HepG2 (cell line): Measurements from ENCODE around the gene POM121. TPM values are rescaled to one million over a fixed set of nuclear protein-coding genes. Genes with fewer than 3 reads are reported as not detected.
A peak's percentile ranks its signal among the peaks of the same experiment; 100 is the strongest.

Source experiments
- ARHGAP35 ChIP-seq: sonication (generic); formaldehyde crosslinking; IDR thresholded peaks from 2 replicates; pipeline ENCODE4 v1.9.0; 2022; ENCODE audit warnings: mild to moderate bottlenecking, inconsistent platforms, moderate library complexity, missing genetic modification reagents, borderline replicate concordance
- BCL6 ChIP-seq: IDR thresholded peaks from 2 replicates; pipeline ENCODE4 v1.6.1; 2016; ENCODE audit warnings: missing genetic modification reagents, missing compliant biosample characterization
- EZH2 ChIP-seq: conservative IDR thresholded peaks from 2 replicates; pipeline ENCODE4 v1.6.1; 2012; ENCODE audit warnings: mild to moderate bottlenecking, low read depth, low read length, moderate library complexity
- FOSL2 ChIP-seq: sonication (generic); formaldehyde crosslinking; IDR thresholded peaks from 2 replicates; pipeline ENCODE4 v1.4.0; 2020; ENCODE audit warnings: missing genetic modification reagents
- HOXA3 ChIP-seq: sonication (generic); formaldehyde crosslinking; IDR thresholded peaks from 2 replicates; pipeline ENCODE4 v1.5.0; 2020; ENCODE audit warnings: missing genetic modification reagents
- HOXD1 ChIP-seq: sonication (generic); formaldehyde crosslinking; IDR thresholded peaks from 2 replicates; pipeline ENCODE4 v1.5.0; 2020; ENCODE audit warnings: missing genetic modification reagents
- NFKB2 ChIP-seq: sonication (generic); formaldehyde crosslinking; IDR thresholded peaks from 2 replicates; pipeline ENCODE4 v1.4.0; 2020; ENCODE audit warnings: missing genetic modification reagents, borderline replicate concordance
- PHF21A ChIP-seq: sonication (generic); formaldehyde crosslinking; IDR thresholded peaks from 2 replicates; pipeline ENCODE4 v1.5.0; 2020; ENCODE audit warnings: mild to moderate bottlenecking, missing genetic modification reagents
- RNF2 ChIP-seq: fragments of 450-650 bp; conservative IDR thresholded peaks from 2 replicates; pipeline ENCODE4 v1.6.1; 2016; ENCODE audit warnings: low read depth
- SMAD1 ChIP-seq: sonication (generic); formaldehyde crosslinking; IDR thresholded peaks from 2 replicates; pipeline ENCODE4 v1.4.0; 2020; ENCODE audit warnings: missing genetic modification reagents, low read depth, mild to moderate bottlenecking, borderline replicate concordance
- ZNF10 ChIP-seq: sonication (generic); formaldehyde crosslinking; IDR thresholded peaks from 2 replicates; pipeline ENCODE4 v1.4.0; 2020; ENCODE audit warnings: mild to moderate bottlenecking, low read depth, missing genetic modification reagents, borderline replicate concordance
- ZNF17 ChIP-seq: sonication (generic); formaldehyde crosslinking; IDR thresholded peaks from 2 replicates; pipeline ENCODE4 v1.5.0; 2020; ENCODE audit warnings: mild to moderate bottlenecking, missing genetic modification reagents
- ZNF317 ChIP-seq: sonication (generic); formaldehyde crosslinking; IDR thresholded peaks from 2 replicates; pipeline ENCODE4 v1.5.0; 2020; ENCODE audit warnings: mild to moderate bottlenecking, missing genetic modification reagents
- ZNF326 ChIP-seq: sonication (generic); formaldehyde crosslinking; IDR thresholded peaks from 2 replicates; pipeline ENCODE4 v1.4.0; 2020; ENCODE audit warnings: missing genetic modification reagents, borderline replicate concordance
- ZNF34 ChIP-seq: sonication (generic); formaldehyde crosslinking; IDR thresholded peaks from 2 replicates; pipeline ENCODE4 v1.4.0; 2020; ENCODE audit warnings: mild to moderate bottlenecking, missing genetic modification reagents, borderline replicate concordance
- ZNF350 ChIP-seq: sonication (generic); formaldehyde crosslinking; IDR thresholded peaks from 2 replicates; pipeline ENCODE4 v1.4.0; 2020; ENCODE audit warnings: mild to moderate bottlenecking, low read depth, missing genetic modification reagents, borderline replicate concordance
- ZNF570 ChIP-seq: sonication (generic); formaldehyde crosslinking; IDR thresholded peaks from 2 replicates; pipeline ENCODE4 v1.4.0; 2020; ENCODE audit warnings: mild to moderate bottlenecking, missing genetic modification reagents, borderline replicate concordance
- ZNF670 ChIP-seq: sonication (generic); formaldehyde crosslinking; IDR thresholded peaks from 2 replicates; pipeline ENCODE4 v1.8.0; 2022; ENCODE audit warnings: mild to moderate bottlenecking, missing genetic modification reagents, borderline replicate concordance
- ZNF703 ChIP-seq: sonication (generic); formaldehyde crosslinking; IDR thresholded peaks from 2 replicates; pipeline ENCODE4 v1.5.1; 2020; ENCODE audit warnings: missing genetic modification reagents, mild to moderate bottlenecking, moderate library complexity, borderline replicate concordance
- ZNF766 ChIP-seq: sonication (generic); formaldehyde crosslinking; IDR thresholded peaks from 2 replicates; pipeline ENCODE4 v1.5.0; 2020; ENCODE audit warnings: missing genetic modification reagents, borderline replicate concordance
- ZNF777 ChIP-seq: sonication (generic); formaldehyde crosslinking; IDR thresholded peaks from 2 replicates; pipeline ENCODE4 v1.4.0; 2020; ENCODE audit warnings: missing genetic modification reagents
- polyA plus RNA-seq, 8 experiments: library from polyadenylated mRNA; depleted of rRNA in 3 of 8; stranded (reverse) in 7 of 8; unstranded in 1 of 8; fragments of >200 nt; fragmentation: Illumina TruSeq in 4 of 8; extraction: Trizol in 4 of 8; gene quantifications; 2 replicates each; pipeline versions ENCODE4 v1.2.1 to v1.2.3, GENCODE V29; 2011 to 2016; ENCODE audit warnings: low read depth in 4 of 8, missing spikeins in 1 of 8, mixed read lengths in 1 of 8; ENCODE audit not compliant: insufficient read depth in 1 of 8
- total RNA-seq, 5 experiments: library from RNA; depleted of rRNA; stranded (reverse); fragments of >200 nt; fragmentation: Illumina TruSeq; extraction: Trizol; gene quantifications; 2 replicates each; pipeline ENCODE4 v1.2.3, GENCODE V29; 2016; ENCODE audit warnings: low read depth in 1 of 5
- TF ChIP-seq, protein P1 (sequence below): sonication (generic); formaldehyde crosslinking; IDR thresholded peaks from 2 replicates; pipeline ENCODE4 v1.4.0; 2020; ENCODE audit warnings: low read depth, missing genetic modification reagents
- TF ChIP-seq, protein P2 (sequence below): sonication (generic); formaldehyde crosslinking; IDR thresholded peaks from 2 replicates; pipeline ENCODE4 v1.4.0; 2020; ENCODE audit warnings: missing genetic modification reagents
- TF ChIP-seq, protein P3 (sequence below): IDR thresholded peaks from 2 replicates; pipeline ENCODE4 v1.6.1; 2016; ENCODE audit warnings: mild to moderate bottlenecking

Gene POM121
- total and polyA plus RNA-seq, 2 of the 13 experiments (the other 11 are each of a cell fraction or from before 2014, with no cell fraction given), result 8.4 to 10.3 TPM

DNA sequence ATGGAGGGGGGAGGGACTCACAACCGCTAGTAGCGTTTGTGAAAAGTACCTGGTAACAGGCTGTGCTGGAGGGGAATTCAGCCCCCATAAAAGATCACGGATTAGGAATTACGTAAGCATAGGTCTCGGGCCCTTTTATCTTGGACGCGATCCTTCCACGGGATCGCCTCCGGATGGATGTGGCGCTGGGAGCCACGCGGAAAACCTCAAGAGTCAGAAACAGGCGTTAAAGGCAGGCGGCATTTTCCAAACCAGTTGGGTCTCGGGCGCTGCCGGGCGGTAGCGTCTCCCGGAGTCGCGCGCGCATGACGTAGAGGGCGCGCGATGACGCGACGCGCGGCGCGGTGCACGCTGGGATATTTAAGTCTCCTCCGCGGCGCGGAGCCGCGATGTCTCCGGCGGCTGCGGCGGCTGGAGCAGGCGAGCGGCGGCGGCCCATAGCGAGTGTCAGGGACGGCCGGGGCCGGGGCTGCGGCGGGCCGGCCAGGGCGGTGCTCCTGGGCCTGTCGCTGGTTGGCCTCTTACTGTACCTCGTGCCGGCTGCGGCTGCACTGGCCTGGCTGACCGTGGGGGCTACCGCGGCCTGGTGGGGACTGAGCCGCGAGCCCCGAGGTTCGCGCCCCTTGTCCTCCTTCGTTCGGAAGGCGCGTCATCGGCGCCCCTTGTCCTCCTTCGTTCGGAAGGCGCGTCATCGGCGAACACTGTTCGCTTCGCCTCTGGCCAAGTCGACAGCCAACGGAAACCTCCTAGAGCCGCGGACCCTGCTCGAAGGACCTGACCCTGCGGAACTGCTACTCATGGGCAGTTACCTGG lies at the start of gene POM121 (continued):
- TF ChIP-seq ZNF350 (0 out of 2 replicates have a peak, but pooled peaks have one; percentile 38), EZH2 (no peak), HOXA3 (CRISPR knock-in tag) (peak; percentile 98), ZNF570 (CRISPR knock-in tag) (no peak), ZNF317 (CRISPR knock-in tag) (no peak), ZNF703 (CRISPR knock-in tag) (no peak), ARHGAP35 (CRISPR knock-in tag) (no peak), ZNF326 (no peak), NFKB2 (CRISPR knock-in tag) (peak; percentile 76; the same call in 1 of the 2 replicates), ZNF34 (CRISPR knock-in tag) (no peak), ZNF17 (CRISPR knock-in tag) (no peak), ZNF766 (no peak), HOXD1 (CRISPR knock-in tag) (peak; percentile 69; the same call in 1 of the 2 replicates), ZNF777 (no peak), PHF21A (CRISPR knock-in tag) (no peak), BCL6 (CRISPR knock-in tag) (peak; percentile 34; the same call in 1 of the 2 replicates), ZNF10 (CRISPR knock-in tag) (no peak), RNF2 (no peak), ZNF670 (CRISPR knock-in tag) (no peak), FOSL2 (CRISPR knock-in tag) (0 out of 2 replicates have a peak, but pooled peaks have one; percentile 28), SMAD1 (CRISPR knock-in tag) (no peak)
- TF ChIP-seq, protein P1, sequence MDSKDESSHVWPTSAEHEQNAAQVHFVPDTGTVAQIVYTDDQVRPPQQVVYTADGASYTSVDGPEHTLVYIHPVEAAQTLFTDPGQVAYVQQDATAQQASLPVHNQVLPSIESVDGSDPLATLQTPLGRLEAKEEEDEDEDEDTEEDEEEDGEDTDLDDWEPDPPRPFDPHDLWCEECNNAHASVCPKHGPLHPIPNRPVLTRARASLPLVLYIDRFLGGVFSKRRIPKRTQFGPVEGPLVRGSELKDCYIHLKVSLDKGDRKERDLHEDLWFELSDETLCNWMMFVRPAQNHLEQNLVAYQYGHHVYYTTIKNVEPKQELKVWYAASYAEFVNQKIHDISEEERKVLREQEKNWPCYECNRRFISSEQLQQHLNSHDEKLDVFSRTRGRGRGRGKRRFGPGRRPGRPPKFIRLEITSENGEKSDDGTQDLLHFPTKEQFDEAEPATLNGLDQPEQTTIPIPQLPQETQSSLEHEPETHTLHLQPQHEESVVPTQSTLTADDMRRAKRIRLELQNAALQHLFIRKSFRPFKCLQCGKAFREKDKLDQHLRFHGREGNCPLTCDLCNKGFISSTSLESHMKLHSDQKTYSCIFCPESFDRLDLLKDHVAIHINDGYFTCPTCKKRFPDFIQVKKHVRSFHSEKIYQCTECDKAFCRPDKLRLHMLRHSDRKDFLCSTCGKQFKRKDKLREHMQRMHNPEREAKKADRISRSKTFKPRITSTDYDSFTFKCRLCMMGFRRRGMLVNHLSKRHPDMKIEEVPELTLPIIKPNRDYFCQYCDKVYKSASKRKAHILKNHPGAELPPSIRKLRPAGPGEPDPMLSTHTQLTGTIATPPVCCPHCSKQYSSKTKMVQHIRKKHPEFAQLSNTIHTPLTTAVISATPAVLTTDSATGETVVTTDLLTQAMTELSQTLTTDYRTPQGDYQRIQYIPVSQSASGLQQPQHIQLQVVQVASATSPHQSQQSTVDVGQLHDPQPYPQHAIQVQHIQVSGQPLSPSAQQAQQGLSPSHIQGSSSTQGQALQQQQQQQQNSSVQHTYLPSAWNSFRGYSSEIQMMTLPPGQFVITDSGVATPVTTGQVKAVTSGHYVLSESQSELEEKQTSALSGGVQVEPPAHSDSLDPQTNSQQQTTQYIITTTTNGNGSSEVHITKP (CRISPR knock-in tag), result no peak
- TF ChIP-seq, protein P2, sequence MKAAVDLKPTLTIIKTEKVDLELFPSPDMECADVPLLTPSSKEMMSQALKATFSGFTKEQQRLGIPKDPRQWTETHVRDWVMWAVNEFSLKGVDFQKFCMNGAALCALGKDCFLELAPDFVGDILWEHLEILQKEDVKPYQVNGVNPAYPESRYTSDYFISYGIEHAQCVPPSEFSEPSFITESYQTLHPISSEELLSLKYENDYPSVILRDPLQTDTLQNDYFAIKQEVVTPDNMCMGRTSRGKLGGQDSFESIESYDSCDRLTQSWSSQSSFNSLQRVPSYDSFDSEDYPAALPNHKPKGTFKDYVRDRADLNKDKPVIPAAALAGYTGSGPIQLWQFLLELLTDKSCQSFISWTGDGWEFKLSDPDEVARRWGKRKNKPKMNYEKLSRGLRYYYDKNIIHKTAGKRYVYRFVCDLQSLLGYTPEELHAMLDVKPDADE (CRISPR knock-in tag), result no peak
- TF ChIP-seq, protein P3, sequence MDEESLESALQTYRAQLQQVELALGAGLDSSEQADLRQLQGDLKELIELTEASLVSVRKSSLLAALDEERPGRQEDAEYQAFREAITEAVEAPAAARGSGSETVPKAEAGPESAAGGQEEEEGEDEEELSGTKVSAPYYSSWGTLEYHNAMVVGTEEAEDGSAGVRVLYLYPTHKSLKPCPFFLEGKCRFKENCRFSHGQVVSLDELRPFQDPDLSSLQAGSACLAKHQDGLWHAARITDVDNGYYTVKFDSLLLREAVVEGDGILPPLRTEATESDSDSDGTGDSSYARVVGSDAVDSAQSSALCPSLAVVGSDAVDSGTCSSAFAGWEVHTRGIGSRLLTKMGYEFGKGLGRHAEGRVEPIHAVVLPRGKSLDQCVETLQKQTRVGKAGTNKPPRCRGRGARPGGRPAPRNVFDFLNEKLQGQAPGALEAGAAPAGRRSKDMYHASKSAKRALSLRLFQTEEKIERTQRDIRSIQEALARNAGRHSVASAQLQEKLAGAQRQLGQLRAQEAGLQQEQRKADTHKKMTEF (CRISPR knock-in tag), result peak; percentile 64
